GM21381 (cell line): ENCODE results near the gene TST.

Source experiments
- ATAC-seq: cut with Tn5 transposase; IDR thresholded peaks from one replicate; pipeline ENCODE4 v1.9.1; 2021; ENCODE audit warnings: mild to moderate bottlenecking, moderate library complexity; ENCODE audit not compliant: unreplicated experiment

The TST gene

GRCh38 chr22:36988075-36988832 is 31.0 kb downstream of the TST start:
- ATAC-seq: no peak

- ATAC-seq: no peak
Measured at GRCh38 chr22:36986242-36986821, 32.9 kb downstream of the TST start.

GRCh38 chr22:36985211-36985889 is 33.9 kb downstream of the TST start:
- ATAC-seq: no peak

- no peak for ATAC-seq
Measured at GRCh38 chr22:36982136-36982535, 37.1 kb downstream of the TST start.

- ATAC-seq: no peak
Measured at GRCh38 chr22:36981247-36981775, 37.9 kb downstream of the TST start.

- no peak for ATAC-seq
Measured at GRCh38 chr22:36979016-36979910, 40.0 kb downstream of the TST start.

GRCh38 chr22:36977947-36978660 is 41.1 kb downstream of the TST start:
- ATAC-seq: peak; percentile 68

GRCh38 chr22:36977401-36977861 is 41.8 kb downstream of the TST start:
- peak; percentile 53 for ATAC-seq

GRCh38 chr22:36976606-36977005 is 42.6 kb downstream of the TST start:
- no peak for ATAC-seq

GRCh38 chr22:36971341-36972125 is 47.7 kb downstream of the TST start:
- no peak for ATAC-seq

- no peak for ATAC-seq
Measured at GRCh38 chr22:36968249-36968964, 50.8 kb downstream of the TST start.

- no peak for ATAC-seq
Measured at GRCh38 chr22:36966851-36967540, 52.3 kb downstream of the TST start.

- no peak for ATAC-seq
Measured at GRCh38 chr22:36965696-36966095, 53.6 kb downstream of the TST start.

- ATAC-seq: no peak
Measured at GRCh38 chr22:36964106-36964505, 55.1 kb downstream of the TST start.

- ATAC-seq: no peak
Measured at GRCh38 chr22:36963302-36963701, 55.9 kb downstream of the TST start.

- ATAC-seq: no peak
Measured at GRCh38 chr22:36961626-36962025, 57.6 kb downstream of the TST start.
